ENCODE data around the gene SPDEF.
A peak's percentile ranks its signal among the peaks of the same experiment; 100 is the strongest.

Gene SPDEF

DNA sequence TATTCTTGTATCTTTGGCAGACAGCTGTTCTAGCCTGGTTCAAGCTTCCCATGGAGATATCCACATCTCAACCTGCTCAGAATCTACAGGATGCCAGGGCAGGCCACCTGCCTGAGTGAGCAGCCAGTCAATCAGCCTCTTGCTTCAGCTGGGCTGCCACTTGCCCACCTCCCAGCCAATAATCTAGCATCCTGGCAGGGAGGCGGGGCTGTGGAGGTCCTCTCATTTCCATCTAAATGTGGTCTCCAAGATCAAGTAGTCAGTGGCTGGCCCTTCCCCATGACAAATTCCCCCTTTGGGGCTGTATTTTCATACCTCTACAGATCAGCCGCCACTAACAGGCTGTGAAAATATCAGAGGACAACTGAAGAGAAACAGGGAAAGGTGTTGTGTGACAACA is 33.0 kb upstream of the SPDEF start:
- peaks cover 6% of the 10 kb centered on the region for H3K4me1 Mint-ChIP-seq
- DNase-seq, result no peak
- H3K27ac Mint-ChIP-seq, result no peak overlapping the region
- H3K27me3 Mint-ChIP-seq, result no peaks in the 10 kb centered on the region
- H3K9me3 Mint-ChIP-seq, result no peaks in the 10 kb centered on the region
- peaks cover 4% of the 10 kb centered on the region for H3K36me3 Mint-ChIP-seq
- CTCF ChIA-PET, result interaction anchor here (1.3 kb wide), 1 partner anchor 19 kb away, joined by 3 read pairs; no protein-coding TSS in a partner anchor
- H3K4me3 Mint-ChIP-seq, result no peak overlapping the region

DNA sequence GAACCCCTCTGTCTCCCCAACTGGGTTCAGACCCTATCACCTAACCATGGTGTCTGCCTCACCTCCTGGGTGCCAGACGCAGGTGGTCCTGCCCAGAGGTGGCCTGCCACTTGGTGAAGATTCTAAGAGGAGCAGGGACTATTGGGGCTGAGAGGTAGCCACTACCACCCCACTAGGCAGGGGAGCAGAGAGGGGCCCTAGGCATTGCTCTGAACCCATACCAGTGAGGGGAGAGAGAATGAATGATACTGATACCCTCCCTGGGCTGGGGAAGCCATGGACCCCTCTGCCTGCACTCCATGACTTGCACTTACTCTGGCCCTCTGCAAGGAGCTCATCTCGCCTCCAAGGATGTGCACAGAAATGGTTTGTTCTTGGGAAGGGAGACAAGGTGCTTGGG is 31.7 kb upstream of the SPDEF start:
- no peak overlapping the region for H3K27ac Mint-ChIP-seq
- H3K36me3 Mint-ChIP-seq, result peaks cover 4% of the 10 kb centered on the region
- CTCF ChIA-PET, result interaction anchor here (1.0 to 1.3 kb wide), 2 partner anchors 21 to 392 kb away, joined by 3 read pairs; no protein-coding TSS in a partner anchor

DNA sequence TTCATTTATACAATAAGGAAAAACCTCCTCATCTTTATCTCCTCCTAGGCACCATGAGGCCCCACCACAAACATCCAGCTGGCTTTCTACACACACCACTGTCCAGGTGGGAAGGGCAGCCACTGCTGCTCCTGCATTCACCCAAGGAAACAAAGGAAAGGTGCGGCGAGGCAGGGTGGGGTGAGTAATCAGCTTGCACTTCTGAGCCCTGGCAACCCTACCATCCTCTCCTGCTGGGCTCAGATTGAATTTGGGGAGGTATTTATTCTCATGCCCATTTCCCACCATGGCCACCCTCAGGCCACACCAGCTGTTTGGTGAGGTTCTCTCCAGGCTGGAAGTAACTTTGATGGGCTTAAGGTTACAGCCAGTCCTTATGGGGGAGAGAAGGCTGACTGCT is 31.2 kb upstream of the SPDEF start:
- H3K27ac Mint-ChIP-seq, result no peak overlapping the region
- H3K4me1 Mint-ChIP-seq, result peaks cover 6% of the 10 kb centered on the region
- no peak overlapping the region for H3K4me3 Mint-ChIP-seq
- H3K27me3 Mint-ChIP-seq, result no peaks in the 10 kb centered on the region
- CTCF ChIA-PET, result no interaction called here
- no peak for DNase-seq
- no peaks in the 10 kb centered on the region for H3K9me3 Mint-ChIP-seq
- H3K36me3 Mint-ChIP-seq, result peaks cover 4% of the 10 kb centered on the region

More for the DNA sequence above, 31.7 kb upstream of the SPDEF start:
- DNase-seq, result no peak
- Mint-ChIP-seq H3K4me1 (peaks cover 6% of the 10 kb centered on the region), H3K27me3 (no peaks in the 10 kb centered on the region), H3K4me3 (no peak overlapping the region), H3K9me3 (no peaks in the 10 kb centered on the region)

DNA sequence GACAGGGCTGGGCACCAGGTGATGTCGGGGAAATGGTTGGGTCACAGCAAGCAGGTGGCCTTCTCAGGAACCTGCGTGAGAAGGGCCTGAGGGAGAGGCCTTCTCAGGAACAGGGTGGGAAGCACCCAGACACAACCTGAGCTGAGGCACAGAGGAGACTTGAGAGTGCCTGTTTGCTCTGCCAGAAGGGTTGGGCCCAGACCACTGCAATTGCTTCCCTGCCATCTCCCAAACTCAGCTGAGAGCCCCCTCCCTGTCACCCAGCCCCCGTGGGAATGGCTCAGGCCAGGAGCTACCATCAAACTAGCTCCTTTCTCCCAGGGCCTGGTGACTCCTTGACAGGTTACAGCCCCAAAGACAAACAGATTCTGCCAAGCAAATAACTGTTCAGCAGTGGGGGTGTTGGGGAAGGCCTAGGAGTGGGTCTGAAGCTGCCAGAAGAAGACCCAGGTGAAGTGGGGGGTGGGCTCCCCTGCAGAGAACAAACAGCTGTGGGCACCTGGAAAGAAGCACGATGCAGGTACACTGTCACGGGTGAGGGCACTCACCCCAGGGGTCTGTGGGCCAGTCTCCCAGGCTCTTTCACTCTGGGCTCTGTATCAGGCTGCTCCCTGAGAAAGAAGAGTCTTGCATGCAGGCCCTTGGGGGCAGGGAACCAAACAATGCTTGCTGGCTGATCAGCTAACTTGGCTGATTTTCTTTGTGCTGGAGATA is 30.4 kb upstream of the SPDEF start:
- H3K27me3 Mint-ChIP-seq, result no peaks in the 10 kb centered on the region
- H3K36me3 Mint-ChIP-seq, result peaks cover 4% of the 10 kb centered on the region
- DNase-seq, result no peak
- H3K4me1 Mint-ChIP-seq, result no peaks in the 10 kb centered on the region
- H3K4me3 Mint-ChIP-seq, result no peak overlapping the region
- CTCF ChIA-PET, result interaction anchor here (1.6 kb wide), 1 partner anchor 126 kb away, joined by 5 read pairs; no protein-coding TSS in a partner anchor
- no peak overlapping the region for H3K27ac Mint-ChIP-seq
- no peaks in the 10 kb centered on the region for H3K9me3 Mint-ChIP-seq

DNA sequence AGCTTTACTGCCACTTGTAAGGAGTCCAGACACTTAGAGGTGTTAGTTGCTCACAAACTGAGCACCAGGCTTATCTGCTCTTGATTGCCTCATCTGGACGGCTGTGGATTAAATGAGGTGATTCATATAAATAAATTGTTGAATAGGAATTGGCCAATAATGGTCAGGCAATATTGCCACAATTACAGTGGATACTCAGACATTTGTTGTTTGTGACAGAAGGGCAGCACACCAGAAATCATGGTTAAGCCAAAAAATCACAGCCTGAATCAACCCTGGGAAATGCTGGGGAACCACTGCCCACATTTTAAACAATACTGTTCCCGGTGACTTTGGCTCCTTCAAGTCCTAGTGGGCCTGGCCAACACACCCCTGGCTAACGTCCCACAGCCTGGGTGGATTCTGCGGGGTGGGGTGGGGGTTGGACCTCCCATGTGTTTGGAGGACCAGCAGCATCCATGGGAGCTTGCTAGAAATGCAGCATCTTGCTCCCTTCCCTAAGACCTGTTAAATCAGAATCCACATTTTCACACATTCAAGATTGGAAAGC is 29.5 kb upstream of the SPDEF start:
- H3K4me1 Mint-ChIP-seq, result no peaks in the 10 kb centered on the region
- H3K27ac Mint-ChIP-seq, result no peak overlapping the region
- no peaks in the 10 kb centered on the region for H3K9me3 Mint-ChIP-seq
- H3K36me3 Mint-ChIP-seq, result peaks cover 4% of the 10 kb centered on the region
- DNase-seq, result no peak
- H3K4me3 Mint-ChIP-seq, result no peak overlapping the region
- CTCF ChIA-PET, result interaction anchor here (1.6 kb wide), 1 partner anchor 125 kb away, joined by 5 read pairs; no protein-coding TSS in a partner anchor
- no peaks in the 10 kb centered on the region for H3K27me3 Mint-ChIP-seq

DNA sequence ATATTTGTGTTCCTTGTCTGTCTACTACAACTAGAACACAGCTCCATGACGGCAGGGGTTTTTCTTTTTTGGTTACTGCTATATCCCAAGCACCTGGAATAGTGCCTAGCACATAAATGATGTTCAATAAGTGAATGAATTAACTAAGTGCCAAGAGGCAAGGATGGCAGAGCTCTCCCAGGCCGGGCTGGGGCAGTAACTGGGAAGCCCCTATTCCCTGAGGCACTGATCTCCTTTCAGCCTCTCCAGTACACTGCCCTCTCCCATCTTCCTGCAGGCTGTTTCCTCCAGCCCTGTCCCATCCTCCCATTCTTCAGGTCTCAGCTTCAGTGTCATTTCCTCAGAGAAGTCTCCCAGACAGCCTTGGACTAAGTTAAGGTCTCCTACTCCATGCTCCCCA is 29.0 kb upstream of the SPDEF start:
- Mint-ChIP-seq H3K27me3 (no peaks in the 10 kb centered on the region), H3K9me3 (no peaks in the 10 kb centered on the region)
- CTCF ChIA-PET, result interaction anchor here (1.6 kb wide), 1 partner anchor 125 kb away, joined by 5 read pairs; no protein-coding TSS in a partner anchor

DNA sequence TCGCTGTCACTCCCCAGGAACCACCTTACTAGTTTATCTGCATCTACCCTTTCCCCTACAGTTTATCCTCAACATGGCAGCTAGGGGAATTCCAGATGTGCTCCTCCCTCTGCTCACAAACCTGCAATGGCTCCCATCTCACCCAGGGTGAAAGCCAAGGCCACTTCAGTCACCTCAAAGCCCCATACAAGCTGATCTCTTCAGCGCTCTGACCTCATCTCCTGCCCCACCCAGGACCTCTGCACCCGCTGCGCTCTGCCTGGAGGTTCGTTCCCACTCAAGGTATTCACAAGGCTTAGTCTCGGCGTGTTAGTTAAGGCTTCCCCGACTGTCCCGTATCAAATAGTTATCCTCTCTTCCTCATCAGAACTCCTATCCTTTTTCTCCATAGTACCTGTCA is 28.6 kb upstream of the SPDEF start:
- Mint-ChIP-seq H3K27ac (no peak overlapping the region), H3K4me3 (no peak overlapping the region), H3K36me3 (peaks cover 4% of the 10 kb centered on the region), H3K4me1 (no peaks in the 10 kb centered on the region), H3K27me3 (no peaks in the 10 kb centered on the region), H3K9me3 (no peaks in the 10 kb centered on the region)
- no peak for DNase-seq
- CTCF ChIA-PET, result interaction anchor here (0.9 to 1.6 kb wide), 3 partner anchors 58 to 125 kb away, joined by 3 to 5 read pairs (median 3); no protein-coding TSS in a partner anchor

More for the DNA sequence above, 29.0 kb upstream of the SPDEF start:
- Mint-ChIP-seq H3K4me3 (no peak overlapping the region), H3K4me1 (no peaks in the 10 kb centered on the region), H3K36me3 (peaks cover 4% of the 10 kb centered on the region), H3K27ac (no peak overlapping the region)
- no peak for DNase-seq

DNA sequence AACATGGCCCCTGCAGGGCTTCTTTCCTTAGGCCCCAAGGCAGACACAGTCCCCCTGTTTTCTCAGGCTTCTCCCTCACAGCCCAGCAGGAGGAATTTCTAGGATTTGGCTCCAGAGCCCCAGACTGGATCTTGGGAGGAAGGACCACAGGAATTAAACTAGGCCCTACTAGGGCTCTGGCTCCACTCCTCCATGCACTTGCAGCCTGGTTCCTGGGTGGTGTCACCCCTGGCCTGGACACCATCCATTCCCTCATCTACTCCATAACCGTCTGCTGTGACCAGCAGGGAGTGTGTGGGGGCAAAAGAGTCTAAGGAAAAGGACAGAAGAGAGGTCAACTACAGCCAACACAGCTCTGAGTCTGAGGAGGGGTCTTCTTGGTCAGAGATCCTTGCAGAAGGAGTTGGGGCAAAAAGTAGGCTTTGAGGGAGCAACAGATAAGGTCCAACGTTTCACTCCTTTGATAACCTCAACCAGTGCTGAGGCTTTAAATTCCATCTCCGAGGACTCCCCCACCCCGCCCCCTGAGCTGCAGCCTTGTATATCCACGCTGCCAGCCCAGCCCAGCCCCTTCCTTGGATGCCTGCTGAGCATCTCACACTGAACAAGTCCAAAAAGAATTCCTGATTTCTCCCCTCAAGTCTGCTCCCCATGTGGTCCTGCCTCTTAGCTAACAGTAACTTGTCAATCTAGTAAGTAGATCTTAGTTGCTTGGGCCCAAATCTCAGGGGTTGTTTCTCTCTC is 27.9 kb upstream of the SPDEF start:
- H3K4me1 Mint-ChIP-seq, result no peaks in the 10 kb centered on the region
- no peaks in the 10 kb centered on the region for H3K36me3 Mint-ChIP-seq
- CTCF ChIA-PET, result interaction anchor here (0.9 to 1.2 kb wide), 2 partner anchors 58 to 124 kb away, joined by 3 read pairs; no protein-coding TSS in a partner anchor
- H3K27ac Mint-ChIP-seq, result no peak overlapping the region
- no peak overlapping the region for H3K4me3 Mint-ChIP-seq
- DNase-seq, result no peak
- no peaks in the 10 kb centered on the region for H3K27me3 Mint-ChIP-seq
- no peaks in the 10 kb centered on the region for H3K9me3 Mint-ChIP-seq

DNA sequence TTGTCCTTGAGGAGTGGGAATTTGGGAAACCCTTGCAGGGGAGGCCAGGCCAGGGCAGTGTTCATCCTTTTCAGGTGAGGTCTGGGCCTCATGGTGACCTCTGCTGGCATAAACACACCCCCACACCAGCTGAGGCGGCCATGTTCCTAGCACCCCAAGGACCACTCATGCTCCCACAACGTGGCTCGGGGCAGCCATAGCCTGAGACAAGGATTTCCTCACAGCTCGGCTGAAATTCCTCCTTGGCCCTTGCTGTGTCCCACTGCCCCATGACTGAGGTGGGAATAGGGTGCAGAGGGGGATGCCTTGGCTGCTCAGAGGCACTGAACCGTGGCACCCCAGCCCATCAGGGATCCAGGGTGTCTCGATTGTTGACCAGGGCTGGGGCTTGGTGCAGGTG is 27.3 kb upstream of the SPDEF start:
- Mint-ChIP-seq H3K4me3 (no peak overlapping the region), H3K4me1 (no peaks in the 10 kb centered on the region), H3K9me3 (no peaks in the 10 kb centered on the region), H3K27ac (no peak overlapping the region), H3K36me3 (no peaks in the 10 kb centered on the region), H3K27me3 (no peaks in the 10 kb centered on the region)
- peak; percentile 37 for DNase-seq
- CTCF ChIA-PET, result interaction anchor here (1.2 kb wide), 1 partner anchor 57 kb away, joined by 3 read pairs; no protein-coding TSS in a partner anchor

DNA sequence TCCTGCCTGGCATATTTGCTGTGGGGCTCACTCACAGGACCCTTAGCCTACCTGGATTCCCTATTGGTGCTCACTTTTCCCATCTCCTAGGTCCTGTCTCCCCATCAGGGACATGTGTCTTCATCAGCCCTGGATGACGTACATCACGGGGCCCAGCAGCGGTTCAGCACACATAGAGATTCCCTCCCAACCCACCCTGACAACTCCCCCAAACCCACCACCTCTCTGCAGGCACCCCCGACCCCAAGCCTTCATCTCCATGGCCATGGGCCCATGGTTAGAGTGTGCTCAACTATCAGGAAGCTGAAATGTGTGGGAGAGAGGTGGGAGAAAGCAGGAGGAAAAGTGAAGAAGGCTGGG is 25.4 kb upstream of the SPDEF start:
- no peaks in the 10 kb centered on the region for H3K36me3 Mint-ChIP-seq
- H3K27ac Mint-ChIP-seq, result no peak overlapping the region
- no peaks in the 10 kb centered on the region for H3K27me3 Mint-ChIP-seq
- H3K4me1 Mint-ChIP-seq, result peaks cover under 1% of the 10 kb centered on the region
- H3K4me3 Mint-ChIP-seq, result no peak overlapping the region
- no peak for DNase-seq
- no peaks in the 10 kb centered on the region for H3K9me3 Mint-ChIP-seq
- CTCF ChIA-PET, result no interaction called here

DNA sequence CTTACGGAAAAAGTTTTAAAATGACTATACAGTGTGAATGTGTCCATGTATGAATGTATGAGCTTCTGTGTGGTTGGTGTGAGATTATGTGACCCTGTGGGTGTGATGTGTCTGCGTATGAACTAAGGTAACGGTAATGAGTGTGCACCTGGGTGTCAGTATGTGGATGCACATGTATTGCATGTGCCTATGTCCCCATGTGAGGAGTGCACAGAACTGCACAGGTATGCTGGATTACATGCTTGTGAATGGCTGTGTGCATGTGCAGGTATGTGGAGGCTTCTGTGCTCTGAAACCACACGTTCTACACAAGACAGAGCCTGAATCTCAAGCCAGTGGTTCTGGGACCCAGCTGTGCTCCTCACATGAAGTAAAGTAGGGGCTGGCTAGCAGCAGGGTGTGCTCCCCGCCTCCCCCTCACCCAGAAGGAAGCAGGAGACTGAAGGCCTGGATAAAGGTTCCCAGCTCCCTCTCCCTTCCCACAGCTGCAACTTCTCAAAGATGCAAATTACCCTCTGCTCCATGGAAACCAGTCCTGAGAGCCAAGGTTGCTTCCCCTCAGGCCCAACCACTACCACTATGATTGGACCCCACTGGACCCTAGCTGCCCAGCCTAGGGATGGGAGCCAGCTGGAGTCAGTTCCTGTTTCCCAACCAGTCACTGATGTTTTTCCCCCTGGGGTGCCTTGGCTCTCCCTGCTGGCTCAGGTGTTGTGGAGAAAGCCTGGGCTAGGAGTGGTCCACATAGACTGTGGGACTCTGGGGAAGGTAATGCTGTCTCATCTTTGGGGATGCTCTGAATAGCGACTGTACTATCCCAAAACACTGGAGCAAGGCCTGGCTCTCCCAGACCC is 24.8 kb upstream of the SPDEF start:
- CTCF ChIA-PET, result interaction anchor here (0.6 to 1.5 kb wide), 3 partner anchors 28 to 121 kb away, joined by 3 to 4 read pairs (median 3); no protein-coding TSS in a partner anchor
- H3K4me3 Mint-ChIP-seq, result no peak overlapping the region
- no peaks in the 10 kb centered on the region for H3K9me3 Mint-ChIP-seq
- H3K27ac Mint-ChIP-seq, result peak overlapping the region; percentile 8
- H3K36me3 Mint-ChIP-seq, result no peaks in the 10 kb centered on the region
- H3K27me3 Mint-ChIP-seq, result peaks cover 3% of the 10 kb centered on the region
- H3K4me1 Mint-ChIP-seq, result peaks cover 4% of the 10 kb centered on the region
- DNase-seq, result no peak

DNA sequence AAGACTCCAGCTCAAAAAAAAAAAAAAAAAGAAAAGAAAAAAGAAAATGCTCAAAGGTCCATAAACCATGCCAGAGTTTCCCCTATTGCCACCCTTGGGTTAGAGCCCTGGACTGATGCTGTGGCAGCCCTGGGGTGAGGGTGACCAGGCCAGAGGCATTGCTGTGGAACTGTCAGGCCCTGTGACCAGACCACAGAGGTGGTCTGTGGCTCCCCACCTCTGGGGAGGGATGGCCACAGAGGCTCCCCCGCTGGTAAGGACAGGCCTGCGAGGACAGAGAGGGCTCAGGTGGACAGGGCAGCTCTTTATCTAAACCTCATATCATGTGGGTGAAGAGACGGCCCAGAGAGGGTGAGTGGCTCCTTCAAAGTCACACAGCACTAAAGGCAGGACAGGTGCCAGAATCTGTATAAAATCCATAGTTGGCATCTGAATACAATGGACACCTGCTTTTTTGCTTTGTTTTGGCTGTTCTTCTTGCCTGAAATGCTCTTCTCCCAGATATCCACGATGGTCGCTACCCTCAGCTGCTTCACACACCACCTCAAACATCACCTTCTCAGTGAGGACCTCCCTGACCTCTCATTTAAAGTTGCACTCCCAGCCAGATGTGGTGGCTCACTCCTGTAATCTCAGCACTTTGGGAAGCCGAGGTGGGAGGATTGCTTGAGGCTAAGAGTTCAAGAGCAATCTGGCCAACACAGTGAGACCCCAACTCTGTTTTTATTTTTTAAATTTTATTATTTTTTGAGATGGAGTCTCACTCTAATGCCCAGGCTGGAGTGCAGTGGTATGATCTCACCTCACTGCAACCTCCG is 22.5 kb upstream of the SPDEF start:
- CTCF ChIA-PET, result no interaction called here

DNA sequence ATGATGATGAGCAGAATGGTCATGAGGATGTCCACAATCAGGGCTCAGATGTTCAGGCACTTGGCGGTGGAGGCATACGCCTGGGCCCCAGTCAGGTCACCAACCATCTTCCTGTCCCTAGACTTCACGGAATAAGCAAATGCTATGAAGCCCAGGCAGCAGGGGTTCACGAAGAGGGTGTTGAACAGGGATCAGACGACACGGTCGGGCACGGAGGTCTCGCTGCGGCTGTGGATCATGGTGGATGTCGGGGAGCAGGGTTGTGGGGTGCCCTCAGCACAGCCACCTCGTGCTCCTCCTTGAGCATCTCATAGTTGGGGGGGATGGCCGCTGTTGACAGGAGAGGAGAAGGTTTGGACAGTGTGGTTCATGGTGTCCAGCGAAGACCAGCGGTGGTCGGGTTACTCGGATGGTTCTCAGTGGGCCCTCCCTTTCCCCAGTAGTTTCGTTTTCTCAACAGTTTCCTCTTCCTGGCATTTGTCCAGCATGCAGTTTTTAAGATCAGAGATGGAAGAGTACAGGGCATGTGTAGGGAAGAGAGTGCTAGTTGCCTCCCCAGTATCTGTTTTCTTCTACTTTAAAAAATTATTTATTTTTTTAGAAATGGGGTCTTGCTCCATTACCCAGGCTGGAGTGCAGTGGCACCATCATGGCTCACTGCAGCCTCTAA is 20.3 kb upstream of the SPDEF start:
- H3K27ac Mint-ChIP-seq, result no peak overlapping the region
- DNase-seq, result no peak
- no peak overlapping the region for H3K4me3 Mint-ChIP-seq
- no peaks in the 10 kb centered on the region for H3K36me3 Mint-ChIP-seq
- H3K4me1 Mint-ChIP-seq, result peaks cover 4% of the 10 kb centered on the region
- CTCF ChIA-PET, result no interaction called here
- H3K9me3 Mint-ChIP-seq, result no peaks in the 10 kb centered on the region
- peaks cover 3% of the 10 kb centered on the region for H3K27me3 Mint-ChIP-seq

More for the DNA sequence above, 22.5 kb upstream of the SPDEF start:
- Mint-ChIP-seq H3K36me3 (no peaks in the 10 kb centered on the region), H3K27ac (no peak overlapping the region), H3K27me3 (peaks cover 3% of the 10 kb centered on the region), H3K4me1 (peaks cover 4% of the 10 kb centered on the region), H3K4me3 (no peak overlapping the region), H3K9me3 (no peaks in the 10 kb centered on the region)
- DNase-seq, result no peak
